Measurements from ENCODE around the gene ZNF296. TPM values are rescaled to one million over a fixed set of nuclear protein-coding genes. Genes with fewer than 3 reads are reported as not detected.
"Not testable (repeated sequence)": the region's sequence is repeated elsewhere in the genome, so short reads cannot be mapped to it uniquely, and the experiment has no call there.

Gene ZNF296
- total RNA-seq, 6 experiments from 2014 or later = 0.16 to 0.47 (median 0.35) TPM; not detected in 1

DNA sequence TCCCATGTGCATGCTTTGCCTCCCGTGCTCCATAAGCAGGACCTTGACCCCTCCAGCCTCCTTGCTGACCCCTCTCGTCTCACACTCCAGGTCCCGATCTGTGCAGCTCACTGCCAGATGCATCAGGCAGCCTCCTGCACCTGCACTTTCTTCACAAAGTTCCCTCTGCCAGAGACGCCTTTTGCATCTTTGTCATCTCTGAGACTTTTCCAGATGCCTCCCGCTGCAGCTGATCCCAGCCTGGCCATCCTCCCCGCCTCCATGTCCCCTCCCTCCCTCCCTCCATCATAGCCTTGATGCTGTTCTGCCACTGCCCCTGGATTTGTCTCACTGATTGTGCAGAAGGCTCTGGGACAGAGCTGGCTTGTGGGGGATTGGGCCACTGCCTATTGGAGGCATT, 46.6 kb upstream of the ZNF296 start:
- DNase-seq = no peak
- no peaks in the 10 kb centered on the region for H3K36me3 ChIP-seq
- ATAC-seq = no peak
- no peak overlapping the region for H3K4me3 ChIP-seq
- no peaks in the 10 kb centered on the region for H3K27me3 ChIP-seq
- WGBS (ENCODE audit: insufficient coverage, low coverage, low lambda C conversion rate, missing lambda C conversion rate) = 47% methylated on average over 4 of the region's 6 CpGs
- no peak overlapping the region for H3K27ac ChIP-seq
- H3K4me1 ChIP-seq = no peaks in the 10 kb centered on the region
- intact Hi-C loops (cut with DNase I) = no loop called here
- TF ChIP-seq, protein P1, sequence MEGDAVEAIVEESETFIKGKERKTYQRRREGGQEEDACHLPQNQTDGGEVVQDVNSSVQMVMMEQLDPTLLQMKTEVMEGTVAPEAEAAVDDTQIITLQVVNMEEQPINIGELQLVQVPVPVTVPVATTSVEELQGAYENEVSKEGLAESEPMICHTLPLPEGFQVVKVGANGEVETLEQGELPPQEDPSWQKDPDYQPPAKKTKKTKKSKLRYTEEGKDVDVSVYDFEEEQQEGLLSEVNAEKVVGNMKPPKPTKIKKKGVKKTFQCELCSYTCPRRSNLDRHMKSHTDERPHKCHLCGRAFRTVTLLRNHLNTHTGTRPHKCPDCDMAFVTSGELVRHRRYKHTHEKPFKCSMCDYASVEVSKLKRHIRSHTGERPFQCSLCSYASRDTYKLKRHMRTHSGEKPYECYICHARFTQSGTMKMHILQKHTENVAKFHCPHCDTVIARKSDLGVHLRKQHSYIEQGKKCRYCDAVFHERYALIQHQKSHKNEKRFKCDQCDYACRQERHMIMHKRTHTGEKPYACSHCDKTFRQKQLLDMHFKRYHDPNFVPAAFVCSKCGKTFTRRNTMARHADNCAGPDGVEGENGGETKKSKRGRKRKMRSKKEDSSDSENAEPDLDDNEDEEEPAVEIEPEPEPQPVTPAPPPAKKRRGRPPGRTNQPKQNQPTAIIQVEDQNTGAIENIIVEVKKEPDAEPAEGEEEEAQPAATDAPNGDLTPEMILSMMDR (IDR thresholded peaks at IDR 0.05) = no peak
- TF ChIP-seq POLR2A (IDR thresholded peaks at IDR 0.05) = no peak
- no peaks in the 10 kb centered on the region for H3K9me3 ChIP-seq

DNA sequence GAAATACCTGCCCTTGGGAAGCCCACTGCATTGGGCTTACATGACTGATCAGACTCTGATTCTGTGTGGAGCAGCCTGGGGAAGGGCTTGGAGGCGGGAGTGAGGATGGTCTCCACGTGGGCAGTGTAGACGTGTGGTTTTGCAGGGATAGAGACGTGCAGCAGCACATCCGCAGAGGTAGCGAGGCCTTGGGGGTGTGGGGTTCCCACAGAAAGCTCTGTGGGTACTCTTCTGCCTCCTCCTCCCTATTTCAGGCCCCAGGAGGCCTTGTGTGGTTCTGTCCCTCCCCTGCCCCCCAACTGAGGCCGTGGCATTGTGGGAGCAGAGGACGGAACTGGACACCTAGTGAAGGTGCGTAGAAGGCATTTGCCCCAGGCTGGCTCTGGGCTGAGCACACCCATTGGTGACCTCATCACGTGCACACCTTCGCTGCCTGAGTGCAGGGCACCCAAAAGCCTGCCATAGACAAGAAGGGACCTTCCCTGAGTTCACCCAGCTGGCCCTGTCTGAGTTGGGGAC, 45.6 kb upstream of the ZNF296 start:
- TF ChIP-seq, protein P1 (IDR thresholded peaks at IDR 0.05) = no peak
- TF ChIP-seq POLR2A (IDR thresholded peaks at IDR 0.05) = no peak
- H3K4me1 ChIP-seq = no peaks in the 10 kb centered on the region
- WGBS (ENCODE audit: insufficient coverage, low coverage, low lambda C conversion rate, missing lambda C conversion rate) = 74% methylated on average over 8 of the region's 11 CpGs
- H3K27me3 ChIP-seq = no peaks in the 10 kb centered on the region
- intact Hi-C loops (cut with DNase I) = no loop called here
- ATAC-seq (no peak), DNase-seq (no peak)
- H3K9me3 ChIP-seq = no peaks in the 10 kb centered on the region
- no peak overlapping the region for H3K4me3 ChIP-seq
- H3K36me3 ChIP-seq = no peaks in the 10 kb centered on the region
- H3K27ac ChIP-seq = no peak overlapping the region

DNA sequence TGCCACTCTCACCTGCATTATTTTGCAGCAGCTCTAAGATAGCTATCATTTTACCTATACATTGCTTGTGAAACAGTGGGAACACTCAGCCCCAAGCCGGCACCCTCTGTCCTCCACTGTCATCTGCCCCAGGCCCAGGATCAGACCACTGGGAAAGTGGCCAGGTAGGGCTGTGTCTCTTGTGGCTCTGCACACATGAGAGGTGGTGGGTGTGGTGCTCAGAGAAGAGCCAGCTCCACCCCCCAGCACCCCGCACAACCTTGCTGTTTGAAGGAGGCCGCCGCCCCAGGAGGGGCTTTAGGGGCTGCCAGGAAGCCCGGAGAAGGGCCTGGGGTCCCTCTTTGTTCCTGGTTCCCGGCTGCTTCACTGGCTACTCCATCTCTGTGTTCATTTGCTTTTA, 43.3 kb upstream of the ZNF296 start:
- no peak overlapping the region for H3K27ac ChIP-seq
- no peaks in the 10 kb centered on the region for H3K27me3 ChIP-seq
- ATAC-seq (no peak), DNase-seq (no peak)
- no peaks in the 10 kb centered on the region for H3K9me3 ChIP-seq
- H3K4me3 ChIP-seq = no peak overlapping the region
- WGBS (ENCODE audit: insufficient coverage, low coverage, low lambda C conversion rate, missing lambda C conversion rate) = 81% methylated on average over 5 of the region's 6 CpGs
- intact Hi-C loops (cut with DNase I) = no loop called here
- no peaks in the 10 kb centered on the region for H3K36me3 ChIP-seq
- TF ChIP-seq POLR2A (IDR thresholded peaks at IDR 0.05) = no peak
- TF ChIP-seq, protein P1 (IDR thresholded peaks at IDR 0.05) = no peak
- H3K4me1 ChIP-seq = no peaks in the 10 kb centered on the region

DNA sequence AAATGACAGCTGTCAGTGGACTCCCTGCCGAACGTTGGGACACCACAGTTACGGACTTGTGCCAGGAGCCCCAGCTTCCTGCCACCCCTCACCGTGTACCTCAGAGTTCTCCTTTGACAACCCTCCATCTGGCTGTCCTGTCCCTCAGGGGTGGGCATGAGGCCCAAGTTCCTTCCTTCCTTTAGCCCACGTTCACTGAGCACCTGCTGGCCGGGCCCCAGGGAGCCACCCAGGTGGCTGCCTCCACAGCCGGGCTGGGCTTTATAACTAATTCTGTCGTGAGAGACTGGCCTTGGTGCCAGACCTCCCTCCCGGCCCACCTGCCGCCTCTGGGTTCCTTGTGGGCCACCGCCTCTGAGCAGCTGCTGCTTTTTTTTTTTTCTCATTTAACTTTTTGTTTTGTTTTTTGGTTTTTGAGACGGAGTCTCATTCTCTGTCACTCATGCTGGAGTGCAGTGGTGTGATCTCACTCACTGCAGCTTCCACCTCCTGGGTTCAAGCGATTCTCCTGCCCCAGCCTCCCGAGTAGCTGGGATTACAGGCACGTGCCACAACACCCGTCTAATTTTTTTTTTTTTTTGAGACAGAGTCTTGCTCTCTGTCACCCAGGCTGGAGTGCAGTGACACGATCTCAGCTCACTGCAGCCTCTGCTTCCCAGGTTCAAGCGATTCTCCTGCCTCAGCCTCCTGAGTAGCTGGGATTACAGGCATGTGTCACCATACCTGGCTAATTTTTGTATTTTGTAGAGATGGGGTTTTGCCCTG, 42.5 kb upstream of the ZNF296 start:
- H3K4me3 ChIP-seq; DNase-seq; H3K27me3 ChIP-seq; intact Hi-C loops (cut with DNase I); H3K4me1 ChIP-seq; H3K9me3 ChIP-seq; H3K27ac ChIP-seq; ATAC-seq; H3K36me3 ChIP-seq: not testable (repeated sequence)
- WGBS (ENCODE audit: insufficient coverage, low coverage, low lambda C conversion rate, missing lambda C conversion rate) = 52% methylated on average over 13 of the region's 18 CpGs

DNA sequence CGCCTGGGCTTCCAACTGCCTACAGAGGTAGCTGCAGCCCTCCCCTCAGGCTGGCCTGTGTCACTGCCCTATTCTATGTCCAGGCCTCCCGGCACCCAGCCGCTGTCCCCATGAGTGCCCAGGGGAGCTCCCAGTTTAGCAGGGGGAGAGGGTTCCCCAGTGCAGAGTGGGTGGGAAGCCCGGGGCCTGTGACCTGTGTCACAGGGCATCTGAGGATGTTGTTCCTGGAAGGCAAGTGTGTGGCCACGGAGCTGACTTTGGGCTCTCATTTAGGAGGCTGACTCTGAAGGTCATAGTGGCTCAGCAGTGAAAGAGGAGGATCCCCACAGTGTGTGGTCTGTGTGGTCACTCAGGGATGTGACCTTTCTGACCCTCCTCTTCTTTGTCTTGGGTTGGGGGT, 41.8 kb upstream of the ZNF296 start:
- 45% methylated on average over 2 of the region's 5 CpGs for WGBS (ENCODE audit: insufficient coverage, low coverage, low lambda C conversion rate, missing lambda C conversion rate)

More for the DNA sequence above, 41.8 kb upstream of the ZNF296 start:
- intact Hi-C loops (cut with DNase I) = no loop called here
- no peaks in the 10 kb centered on the region for H3K36me3 ChIP-seq
- DNase-seq (no peak), ATAC-seq (no peak)
- H3K9me3 ChIP-seq = no peaks in the 10 kb centered on the region
- H3K4me1 ChIP-seq = peaks cover 0 to 9% (median 4%) of the 10 kb centered on the region in 4 donors
- H3K4me3 ChIP-seq = no peak overlapping the region
- H3K27me3 ChIP-seq = no peaks in the 10 kb centered on the region
- H3K27ac ChIP-seq = no peak overlapping the region
- TF ChIP-seq, protein P1 (IDR thresholded peaks at IDR 0.05) = no peak
- no peak for TF ChIP-seq POLR2A (IDR thresholded peaks at IDR 0.05)
